GM18858 (cell line): Measurements from ENCODE around the gene TBL1X.
A peak's percentile ranks its signal among the peaks of the same experiment; 100 is the strongest.

Experiments used
- ATAC-seq: cut with Tn5 transposase; IDR thresholded peaks from one replicate; pipeline ENCODE4 v1.9.1; 2021; ENCODE audit not compliant: unreplicated experiment

Gene TBL1X

DNA sequence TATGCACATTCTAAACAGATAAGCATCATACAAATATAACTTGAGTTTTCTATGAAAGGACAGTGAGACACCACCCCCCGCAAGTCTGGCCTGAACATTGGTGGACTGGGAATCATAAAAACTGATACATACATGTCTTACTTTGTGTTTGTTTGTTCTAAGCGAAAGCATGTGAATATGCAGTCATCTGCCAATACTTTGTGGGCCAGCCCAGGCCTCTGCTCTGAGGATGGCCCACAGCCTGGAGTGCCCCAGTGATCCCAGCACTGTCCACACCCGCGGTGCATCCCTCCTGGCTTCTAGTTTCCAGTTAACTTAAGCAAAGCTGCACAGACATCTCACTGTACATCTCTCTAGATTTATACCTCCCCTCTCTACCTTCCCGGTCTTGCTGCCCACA, 154.3 kb downstream of the TBL1X start:
- no peak for ATAC-seq

DNA sequence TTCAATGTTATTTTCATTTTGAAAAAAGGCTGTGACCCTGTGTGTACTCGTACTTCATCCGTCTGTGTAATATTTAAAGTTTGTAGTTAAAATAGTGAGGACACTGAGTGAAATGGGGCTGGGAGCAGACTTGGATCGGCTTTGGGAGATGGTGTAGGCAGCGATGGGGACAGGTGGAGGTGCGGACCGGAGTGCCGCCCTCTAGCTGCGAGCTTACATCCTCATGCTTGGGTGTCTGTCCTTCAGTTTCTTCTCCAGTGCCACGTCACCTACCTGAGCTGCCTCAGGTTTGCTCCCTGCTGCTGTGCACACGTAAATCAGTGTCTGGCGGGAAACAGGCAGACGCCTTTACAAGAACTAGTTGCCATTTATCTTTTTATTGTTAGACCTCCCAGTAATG, 154.7 kb downstream of the TBL1X start:
- no peak for ATAC-seq

DNA sequence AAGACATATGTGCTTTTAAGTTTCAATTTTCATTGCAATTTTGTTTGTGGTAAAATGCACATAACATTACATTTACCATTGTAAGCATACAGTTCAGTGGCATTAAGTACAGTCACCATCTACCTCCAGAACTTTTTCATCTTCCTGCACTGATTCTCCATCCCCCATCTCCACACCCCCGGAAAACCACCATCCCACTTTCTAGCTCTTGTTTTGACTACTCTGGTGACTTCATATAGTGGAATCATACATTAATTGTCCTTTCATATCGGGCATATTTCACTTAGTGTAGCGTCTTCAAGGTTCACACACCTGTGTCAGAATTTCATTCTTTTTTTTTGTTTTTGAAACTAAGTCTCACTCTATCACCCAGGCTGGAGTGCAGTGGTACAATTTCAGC, 157.3 kb downstream of the TBL1X start:
- no peak for ATAC-seq

DNA sequence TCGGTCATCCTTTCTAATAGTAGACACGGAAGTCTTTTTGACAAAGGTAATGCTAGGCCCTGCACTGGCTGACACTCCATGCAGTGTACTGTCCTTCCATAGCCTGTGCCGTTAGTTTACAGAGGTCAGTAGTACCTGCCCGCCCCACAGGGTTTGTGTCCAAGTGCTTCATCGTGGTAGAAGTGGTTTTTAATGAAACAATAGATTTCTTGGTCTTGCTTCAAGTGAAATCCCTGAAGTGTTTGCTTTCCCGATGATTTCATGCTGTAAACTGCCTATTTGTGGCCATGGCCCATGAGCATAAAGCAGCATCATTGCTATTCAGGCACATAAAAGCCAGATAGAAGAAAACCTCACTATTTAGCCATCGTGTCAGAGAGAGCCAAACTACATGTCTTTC, 161.5 kb downstream of the TBL1X start:
- ATAC-seq: no peak

GRCh38 chrX:9627922-9628321, 163.1 kb downstream of the TBL1X start:
- no peak for ATAC-seq

- ATAC-seq: no peak
Observed at GRCh38 chrX:9628779-9629493, 164.1 kb downstream of the TBL1X start.

GRCh38 chrX:9634551-9634950, 169.7 kb downstream of the TBL1X start:
- ATAC-seq: no peak

GRCh38 chrX:9635368-9635767, 170.5 kb downstream of the TBL1X start:
- ATAC-seq: no peak

DNA sequence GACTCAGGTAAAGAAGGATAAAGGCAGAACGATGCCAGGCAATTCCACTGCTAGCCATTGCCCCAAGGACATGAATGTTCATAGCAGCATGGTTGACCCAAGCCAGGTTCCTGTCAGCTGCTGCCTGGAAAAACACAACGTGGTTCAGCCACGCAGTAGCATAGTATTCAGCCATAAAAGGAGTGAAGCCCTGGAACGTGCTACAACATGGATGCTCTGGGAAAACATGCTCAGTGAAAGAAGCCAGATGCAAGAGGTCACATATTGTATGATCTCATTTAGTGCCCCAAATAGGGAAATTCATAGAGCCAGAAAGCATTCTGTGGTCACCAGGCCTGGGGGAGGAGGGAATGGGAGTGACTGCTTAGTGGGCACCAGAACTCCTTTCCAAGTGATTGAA, 170.9 kb downstream of the TBL1X start:
- no peak for ATAC-seq

DNA sequence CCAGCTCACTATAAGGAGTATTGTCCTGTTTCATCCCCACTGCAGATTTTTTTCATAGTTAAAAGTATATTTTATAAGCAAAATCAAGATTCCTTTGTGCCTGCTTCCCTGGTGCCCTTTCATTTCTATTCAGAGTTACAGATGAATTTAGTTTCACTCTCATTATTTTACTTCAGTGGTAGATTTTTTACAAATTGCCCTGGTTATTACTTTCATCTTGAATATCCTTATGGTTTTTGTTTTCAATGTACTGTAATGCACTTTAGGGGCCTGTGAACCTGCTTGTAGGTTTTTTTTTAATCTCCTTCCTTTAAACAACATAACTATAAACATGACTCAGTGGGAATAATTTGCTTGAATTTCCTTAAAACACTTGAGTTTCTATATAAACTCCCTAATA, 174.0 kb downstream of the TBL1X start:
- ATAC-seq: no peak

DNA sequence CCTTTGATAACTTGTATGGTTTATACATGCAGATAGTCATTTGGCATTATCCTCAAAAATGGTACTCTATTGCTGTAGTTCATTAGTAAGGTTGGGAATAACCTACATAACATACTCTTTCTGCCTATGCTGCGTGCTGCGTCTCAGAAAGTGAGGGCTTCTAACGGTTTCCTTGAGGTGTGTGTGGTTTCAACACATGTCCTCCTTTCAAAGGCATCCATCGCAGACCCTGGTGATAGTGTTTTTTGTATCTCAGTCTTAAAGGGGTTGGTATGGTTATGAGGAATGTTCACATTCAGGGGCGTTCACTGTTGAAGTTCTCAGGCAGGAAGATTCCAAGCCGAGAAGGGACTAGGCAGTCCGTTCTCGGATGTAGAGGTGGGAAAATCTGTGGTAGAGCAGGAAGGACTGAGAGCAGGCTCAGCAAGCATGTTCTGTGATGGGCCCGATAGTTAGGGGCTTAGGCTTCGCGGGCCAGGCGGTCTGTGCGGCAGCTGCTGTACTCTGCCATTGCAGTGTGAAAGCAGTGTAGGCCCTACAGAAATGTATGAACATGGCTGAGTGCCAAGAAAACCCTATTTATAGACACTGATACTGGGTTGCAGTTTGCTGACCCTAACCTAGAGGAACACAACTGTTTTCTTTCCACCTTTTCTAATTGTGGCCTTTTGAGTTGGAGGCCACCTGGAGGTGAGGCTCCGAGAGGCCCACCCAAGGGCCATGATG, 177.6 kb downstream of the TBL1X start:
- no peak for ATAC-seq

GRCh38 chrX:9643807-9644206, 178.9 kb downstream of the TBL1X start:
- no peak for ATAC-seq

DNA sequence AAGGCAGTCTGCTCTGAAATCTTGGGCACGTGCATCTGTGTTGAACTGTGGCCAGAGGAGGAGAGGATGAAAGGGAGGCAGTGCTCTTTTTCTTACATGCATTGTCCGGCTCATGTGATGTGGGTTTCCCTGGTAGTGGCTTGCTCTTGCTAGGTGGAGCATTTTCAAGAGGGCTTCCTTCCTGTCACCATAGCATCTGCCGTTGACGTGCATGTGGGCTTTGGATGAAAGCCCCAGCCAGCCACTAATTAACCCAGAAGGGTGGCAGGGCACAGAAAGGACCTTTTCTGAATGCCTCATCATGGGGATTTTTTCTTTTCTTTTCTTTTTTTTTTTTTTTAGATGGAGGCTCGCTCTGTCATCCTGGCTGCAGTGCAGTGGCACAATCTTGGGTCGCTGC, 179.5 kb downstream of the TBL1X start:
- peak; percentile 83 for ATAC-seq

GRCh38 chrX:9646471-9647224, 181.8 kb downstream of the TBL1X start:
- ATAC-seq: no peak

DNA sequence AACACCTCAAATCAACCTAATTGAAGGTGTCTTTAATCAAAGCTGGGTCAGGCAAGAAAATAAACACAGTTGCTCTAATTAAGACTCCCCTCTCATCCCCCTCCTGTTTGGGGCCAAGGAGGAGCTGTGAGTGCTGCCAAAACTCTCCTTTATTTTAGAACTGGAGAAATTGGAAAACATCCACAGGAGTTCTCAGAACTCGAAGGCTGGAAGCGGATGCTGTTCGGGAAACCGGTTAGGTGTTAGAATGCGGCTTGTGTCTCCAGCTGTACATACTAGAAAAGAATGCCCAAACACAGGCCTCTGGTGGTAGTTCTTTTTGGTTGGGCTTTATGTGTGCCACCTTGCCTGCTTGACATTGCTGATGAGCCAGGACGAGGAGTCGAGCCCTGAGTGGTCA, 182.6 kb downstream of the TBL1X start:
- no peak for ATAC-seq

- no peak for ATAC-seq
Observed at GRCh38 chrX:9650091-9650490, 185.2 kb downstream of the TBL1X start.

DNA sequence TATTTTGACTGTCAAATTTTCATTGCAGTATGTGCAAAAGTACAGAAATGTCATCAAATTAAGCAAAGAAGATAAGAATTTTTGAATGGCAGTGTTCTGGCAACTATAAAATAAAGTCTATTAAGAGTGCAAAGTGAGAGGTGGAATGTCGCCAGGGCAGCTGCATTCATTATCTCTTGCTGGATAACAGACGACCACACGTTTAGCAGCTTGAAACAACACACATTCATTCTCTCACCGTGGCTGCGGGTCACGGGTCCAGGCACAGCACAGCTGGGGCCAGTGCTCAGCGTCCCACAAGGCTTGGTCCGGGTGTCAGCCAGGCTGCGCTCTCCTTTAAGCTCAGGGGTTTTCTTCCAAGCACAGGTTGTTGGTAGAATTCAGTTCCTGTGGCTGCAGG, 186.9 kb downstream of the TBL1X start:
- no peak for ATAC-seq

DNA sequence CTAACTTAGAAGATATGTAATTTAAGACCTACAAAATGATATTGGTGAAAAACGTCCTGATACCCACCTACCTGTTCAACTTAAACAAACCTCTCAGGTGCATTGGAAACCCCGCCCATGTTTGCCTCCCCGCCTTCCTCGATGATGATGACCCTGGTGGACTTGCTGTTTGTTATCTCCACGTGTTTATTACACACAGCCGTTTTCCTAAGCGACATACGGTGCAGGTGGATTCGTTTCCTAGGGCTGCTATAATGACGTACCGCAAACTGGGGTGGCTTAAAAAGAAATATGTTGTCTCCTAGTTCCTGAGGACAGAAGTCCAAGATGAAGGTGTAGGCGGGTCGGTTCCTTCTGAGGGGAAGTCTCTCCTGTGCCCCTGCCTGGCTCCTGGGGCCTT, 190.1 kb downstream of the TBL1X start:
- no peak for ATAC-seq

- ATAC-seq: no peak
Observed at GRCh38 chrX:9656277-9656676, 191.4 kb downstream of the TBL1X start.

DNA sequence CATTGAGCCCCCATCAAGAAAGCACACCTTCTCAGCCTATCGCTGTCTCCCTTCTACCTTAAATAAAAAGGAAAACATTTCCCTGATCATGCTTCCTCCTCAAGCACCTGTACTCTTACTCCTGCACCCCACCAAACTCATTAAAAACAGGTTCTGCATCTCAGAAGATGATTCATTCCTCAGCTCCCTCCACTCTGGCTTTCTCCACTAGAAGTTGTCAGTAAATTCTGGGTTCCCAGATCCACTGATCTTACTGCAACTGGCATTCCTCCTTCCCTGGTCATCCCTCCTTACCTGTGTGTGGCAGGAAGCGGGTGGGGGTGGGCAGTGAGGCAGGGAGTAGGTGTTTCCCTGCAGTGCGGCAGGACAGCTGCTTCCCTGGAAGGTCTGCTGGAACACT, 192.0 kb downstream of the TBL1X start:
- no peak for ATAC-seq

- no peak for ATAC-seq
Observed at GRCh38 chrX:9657590-9658256, 192.9 kb downstream of the TBL1X start.

GRCh38 chrX:9658409-9658808, 193.6 kb downstream of the TBL1X start:
- no peak for ATAC-seq
